Cardiac fibroblast (primary cell): ENCODE measurements around the gene SLIT3.
A peak's percentile ranks its signal among the peaks of the same experiment; 100 is the strongest.

ENCODE experiments used
- DNase-seq, 2 donors: peaks; one replicate each; pipeline versions ENCODE4 v3.0.0 to v3.0.0-alpha.2; 2010; ENCODE audit warnings: low read depth in 2 of 2
- H3K4me3 ChIP-seq, 2 donors: replicated peaks in 1 of 2; 1 replicate in 1 of 2; 2 replicates in 1 of 2; pipeline ENCODE4 v1.5.1; 2011; ENCODE audit warnings: low read depth in 2 of 2, low read length in 2 of 2, mild to moderate bottlenecking in 2 of 2, moderate library complexity in 1 of 2
- CTCF ChIP-seq: IDR thresholded peaks from one replicate; pipeline ENCODE4 v1.5.1; 2011; ENCODE audit warnings: low read depth, mild to moderate bottlenecking, low read length, inconsistent platforms

Gene SLIT3

GRCh38 chr5:168829044-168829443 lies 471.9 kb downstream of the SLIT3 start:
- no peak for TF ChIP-seq CTCF
- DNase-seq = no peak
- no peak overlapping the region for H3K4me3 ChIP-seq

DNA sequence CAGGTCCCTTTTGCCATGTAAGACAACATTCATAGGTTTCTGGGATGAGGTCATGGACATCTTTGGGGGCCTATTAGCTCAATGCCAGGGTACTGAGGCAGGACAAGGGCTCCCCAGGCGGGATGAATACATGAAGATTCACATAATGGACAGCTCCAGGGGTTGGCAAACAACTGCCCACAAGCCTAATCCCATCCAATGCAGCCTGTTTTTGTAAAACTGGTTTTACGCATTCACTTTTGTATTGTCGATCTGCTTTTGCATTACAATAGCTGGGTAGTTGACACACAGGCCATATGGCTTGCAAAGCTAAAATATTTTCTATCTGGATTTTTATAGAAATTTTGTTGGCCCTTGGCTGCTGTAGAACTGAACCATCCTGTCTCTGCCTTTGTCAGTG lies 473.3 kb downstream of the SLIT3 start:
- no peak for DNase-seq
- no peak for TF ChIP-seq CTCF
- no peak overlapping the region for H3K4me3 ChIP-seq

- DNase-seq = no peak
- TF ChIP-seq CTCF = no peak
- H3K4me3 ChIP-seq = no peak overlapping the region
Measured at GRCh38 chr5:168826246-168826725, 474.7 kb downstream of the SLIT3 start.

- no peak for TF ChIP-seq CTCF
- peak; percentile 44 to 88 for DNase-seq
- no peak overlapping the region for H3K4me3 ChIP-seq
Measured at GRCh38 chr5:168822745-168823281, 478.1 kb downstream of the SLIT3 start.

DNA sequence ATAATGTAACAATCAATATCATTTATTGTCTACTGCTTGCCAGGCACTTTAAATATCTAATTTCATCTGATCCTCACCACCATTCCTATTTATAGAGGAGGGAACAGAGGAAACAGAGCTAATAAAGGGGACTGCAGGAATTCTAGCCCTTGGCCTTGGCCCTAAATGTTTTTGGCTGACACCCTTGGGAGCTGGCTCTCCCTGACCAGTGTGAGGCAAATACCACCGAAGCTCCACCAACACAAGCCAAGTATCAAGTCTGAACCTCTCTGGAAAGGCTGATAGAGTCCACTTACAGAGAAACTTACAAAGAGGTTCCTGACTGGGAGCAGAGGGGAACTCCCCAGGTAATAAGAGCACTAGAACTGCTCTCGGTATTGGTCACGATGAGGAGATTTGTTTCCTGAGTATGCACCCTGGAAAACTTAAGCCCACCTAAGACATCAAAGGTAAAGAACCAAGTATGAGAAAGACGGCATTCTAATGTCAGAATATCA lies 478.6 kb downstream of the SLIT3 start:
- DNase-seq = no peak
- H3K4me3 ChIP-seq = no peak overlapping the region
- no peak for TF ChIP-seq CTCF

DNA sequence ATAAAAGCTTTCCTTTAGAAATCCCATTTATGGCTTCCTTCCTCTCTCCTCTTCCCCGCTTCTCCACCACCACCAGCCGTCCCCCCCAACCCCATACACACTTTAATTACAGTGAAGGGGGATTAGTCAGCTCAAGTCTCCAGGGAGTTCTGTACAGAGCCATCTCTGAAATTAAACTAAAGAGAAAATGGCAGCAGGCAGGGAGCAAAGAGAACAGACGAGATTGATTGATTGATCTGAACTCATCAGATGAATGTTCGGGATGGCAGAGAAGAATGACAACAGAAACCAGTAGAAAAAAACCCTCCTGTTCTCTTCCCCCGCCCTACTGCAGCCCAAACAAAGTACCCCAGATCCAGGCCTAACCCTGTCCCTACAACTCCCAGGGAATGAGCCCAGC lies 480.1 kb downstream of the SLIT3 start:
- no peak for TF ChIP-seq CTCF
- no peak overlapping the region for H3K4me3 ChIP-seq
- DNase-seq = no peak

- no peak overlapping the region for H3K4me3 ChIP-seq
- no peak for DNase-seq
- TF ChIP-seq CTCF = no peak
Measured at GRCh38 chr5:168819004-168819621, 481.8 kb downstream of the SLIT3 start.
